ENCODE measurements around the gene FAM163B.
A peak's percentile ranks its signal among the peaks of the same experiment; 100 is the strongest.

FAM163B gene

GRCh38 chr9:133552236-133552635 is 57.0 kb downstream of the FAM163B start:
- TF ChIP-seq CTCF (IDR thresholded peaks at IDR 0.05; ENCODE audit: low read length, missing control alignments), result no peak
- H3K4me3 ChIP-seq (replicated peaks; ENCODE audit: low read depth, low read length), result no peak overlapping the region
- no peak for DNase-seq (ENCODE audit: low read depth)

- no peak for DNase-seq (ENCODE audit: low read depth)
- no peak for TF ChIP-seq CTCF (IDR thresholded peaks at IDR 0.05; ENCODE audit: low read length, missing control alignments)
These were observed 57.7 kb downstream of the FAM163B start for GRCh38 chr9:133551446-133551845.

GRCh38 chr9:133547116-133547515 is 62.1 kb downstream of the FAM163B start:
- DNase-seq (ENCODE audit: low read depth), result no peak
- no peak overlapping the region for H3K4me3 ChIP-seq (replicated peaks; ENCODE audit: low read depth, low read length)
- TF ChIP-seq CTCF (IDR thresholded peaks at IDR 0.05; ENCODE audit: low read length, missing control alignments), result no peak

More at GRCh38 chr9:133551446-133551845, 57.7 kb downstream of the FAM163B start:
- H3K4me3 ChIP-seq (replicated peaks; ENCODE audit: low read depth, low read length), result no peak overlapping the region

GRCh38 chr9:133546287-133546680 is 62.9 kb downstream of the FAM163B start:
- TF ChIP-seq CTCF (IDR thresholded peaks at IDR 0.05; ENCODE audit: low read length, missing control alignments), result no peak
- H3K4me3 ChIP-seq (replicated peaks; ENCODE audit: low read depth, low read length), result no peak overlapping the region
- DNase-seq (ENCODE audit: low read depth), result no peak

GRCh38 chr9:133545494-133546286 is 63.5 kb downstream of the FAM163B start:
- no peak for TF ChIP-seq CTCF (IDR thresholded peaks at IDR 0.05; ENCODE audit: low read length, missing control alignments)
- H3K4me3 ChIP-seq (replicated peaks; ENCODE audit: low read depth, low read length), result no peak overlapping the region
- peak; percentile 47 for DNase-seq (ENCODE audit: low read depth)

- no peak overlapping the region for H3K4me3 ChIP-seq (replicated peaks; ENCODE audit: low read depth, low read length)
- DNase-seq (ENCODE audit: low read depth), result no peak
- no peak for TF ChIP-seq CTCF (IDR thresholded peaks at IDR 0.05; ENCODE audit: low read length, missing control alignments)
These were observed 65.3 kb downstream of the FAM163B start for GRCh38 chr9:133543772-133544467.

Measured in fibroblast of pulmonary artery (primary cell).